Measurements from ENCODE around the gene GANAB.
A peak's percentile ranks its signal among the peaks of the same experiment; 100 is the strongest.
"Not testable (repeated sequence)": the region's sequence is repeated elsewhere in the genome, so short reads cannot be mapped to it uniquely, and the experiment has no call there.

Gene GANAB

DNA sequence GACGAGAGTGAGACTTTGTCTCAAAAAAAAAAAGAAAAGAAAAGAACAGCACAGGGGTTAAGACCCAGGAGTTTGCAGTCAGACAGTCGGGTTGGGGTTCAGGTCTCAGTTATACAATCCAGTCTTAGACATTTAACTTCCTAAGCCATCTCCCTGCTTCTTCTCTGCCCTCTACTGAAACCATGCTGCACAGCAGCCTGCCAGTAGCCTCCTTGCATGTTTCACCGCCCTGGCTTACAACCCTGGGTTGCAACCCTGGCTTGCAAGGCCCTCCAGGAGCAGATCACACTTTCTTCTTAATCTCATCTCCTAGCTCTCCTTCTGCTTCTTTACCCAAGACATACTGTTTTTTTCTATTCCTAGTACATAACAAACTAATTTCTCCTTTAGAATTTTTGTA, 18.7 kb downstream of the GANAB start:
- no peak for DNase-seq (ENCODE audit: low read depth, low spot score)
- H3K27ac ChIP-seq = no peak overlapping the region

DNA sequence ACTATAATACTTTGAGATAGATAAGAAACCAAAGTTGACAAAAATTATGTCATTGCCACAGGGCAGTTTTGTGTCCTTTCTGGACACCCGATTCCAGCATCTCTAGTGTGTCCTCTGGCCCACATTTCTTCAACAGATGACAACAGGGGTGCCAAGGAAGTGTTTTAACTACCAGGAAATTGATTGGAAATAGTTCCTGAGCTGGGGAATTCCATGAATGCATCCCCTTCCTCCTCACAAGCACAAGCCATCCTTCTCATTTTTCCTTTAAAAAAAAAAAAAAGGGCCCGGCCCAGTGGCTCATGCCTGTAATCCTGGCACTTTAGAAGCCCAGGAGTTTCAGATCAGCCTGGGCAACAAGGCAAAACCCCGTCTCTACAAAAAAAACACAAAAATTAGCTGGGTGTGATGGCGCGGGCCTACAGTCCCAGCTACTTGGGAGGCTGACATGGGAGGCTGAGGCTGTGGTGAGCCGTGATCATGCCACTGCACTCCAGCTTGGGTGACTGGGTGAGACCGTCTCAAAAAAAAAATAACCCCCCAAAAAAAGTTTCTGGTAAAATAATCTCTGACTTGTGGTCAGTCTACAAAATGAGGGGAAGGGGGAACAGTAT, 23.8 kb downstream of the GANAB start:
- H3K27ac ChIP-seq = peak overlapping the region; percentile 88

DNA sequence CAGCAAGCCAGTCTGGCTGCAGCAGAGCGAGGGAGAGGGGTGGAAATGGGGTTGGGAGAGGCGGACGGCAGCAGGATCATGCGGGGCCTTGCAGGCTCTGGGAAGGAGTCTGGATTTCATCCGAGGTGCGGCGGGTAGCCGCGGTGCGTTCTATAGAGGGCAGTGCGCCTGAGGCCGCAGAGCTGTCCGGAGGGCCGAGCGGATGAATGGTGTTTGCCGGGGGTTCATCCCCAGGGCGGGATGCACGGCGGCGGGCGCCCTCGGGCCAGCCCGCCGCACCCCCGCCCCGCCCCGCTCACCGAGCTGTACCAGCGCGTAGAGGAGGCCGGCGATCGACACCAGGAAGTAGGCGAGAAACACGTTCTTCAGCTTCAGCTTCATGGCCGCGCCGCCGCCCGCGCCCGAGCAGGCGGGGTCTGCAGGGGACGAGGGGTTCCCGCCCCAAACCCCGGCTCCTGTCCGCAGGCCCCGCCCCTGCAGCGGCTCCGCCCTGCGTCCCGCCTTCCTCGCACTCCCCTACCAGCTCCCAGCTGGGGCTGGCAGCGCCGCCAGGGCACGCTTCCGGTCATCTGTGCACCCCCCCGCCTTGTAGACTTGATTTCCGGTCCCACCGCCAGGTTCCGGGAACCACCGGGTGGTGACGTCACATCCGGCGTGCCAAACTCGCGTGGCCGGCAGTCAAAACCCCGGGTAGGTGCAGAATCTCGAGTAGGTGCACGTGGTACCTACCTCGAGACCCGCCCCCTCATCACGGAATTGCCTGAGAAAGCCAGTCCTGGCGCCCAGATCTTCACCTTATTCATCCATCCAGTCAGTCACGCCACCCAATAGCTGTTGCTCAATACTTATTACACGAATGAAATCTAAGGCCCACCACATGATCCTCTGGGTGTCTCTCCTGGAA, 24.6 kb downstream of the GANAB start, which contains the start of gene B3GAT3:
TSS of gene B3GAT3 (minus strand) at position 420 of the 904 bp plus-strand sequence. CDS start at position 381, 39 bp downstream.
- H3K27ac ChIP-seq = peak within 1 kb of the TSS; percentile 88
- peak; percentile 97 for DNase-seq (ENCODE audit: low read depth, low spot score)

More for the DNA sequence above, 23.8 kb downstream of the GANAB start:
- DNase-seq (ENCODE audit: low read depth, low spot score) = no peak

DNA sequence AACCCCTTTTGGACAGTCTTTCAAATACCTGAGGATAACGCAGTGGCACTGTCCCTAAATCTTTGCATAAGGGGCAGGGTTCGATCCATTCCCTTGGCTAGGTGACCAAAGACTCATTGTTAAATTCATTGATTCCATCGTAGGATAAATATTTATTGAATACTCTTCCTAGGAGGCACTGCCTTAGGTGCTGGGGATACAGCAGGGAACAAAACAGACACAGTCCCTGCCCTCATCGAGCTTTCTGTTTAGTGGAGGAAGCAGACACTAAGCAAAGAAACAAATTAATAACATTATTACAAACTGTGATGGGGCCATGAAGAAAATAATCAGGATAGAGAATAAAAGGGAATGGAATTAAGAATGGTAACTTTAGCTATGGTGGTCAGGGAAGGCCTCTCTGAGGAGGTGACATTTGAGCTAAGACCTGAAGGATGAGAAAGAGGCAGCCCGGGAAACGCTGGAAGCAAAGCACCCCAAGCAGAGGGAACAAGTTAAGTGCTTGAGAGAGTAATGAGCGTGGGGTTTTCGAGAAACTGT, 25.3 kb downstream of the GANAB start:
- peak overlapping the region; percentile 88 for H3K27ac ChIP-seq
- DNase-seq (ENCODE audit: low read depth, low spot score) = no peak

DNA sequence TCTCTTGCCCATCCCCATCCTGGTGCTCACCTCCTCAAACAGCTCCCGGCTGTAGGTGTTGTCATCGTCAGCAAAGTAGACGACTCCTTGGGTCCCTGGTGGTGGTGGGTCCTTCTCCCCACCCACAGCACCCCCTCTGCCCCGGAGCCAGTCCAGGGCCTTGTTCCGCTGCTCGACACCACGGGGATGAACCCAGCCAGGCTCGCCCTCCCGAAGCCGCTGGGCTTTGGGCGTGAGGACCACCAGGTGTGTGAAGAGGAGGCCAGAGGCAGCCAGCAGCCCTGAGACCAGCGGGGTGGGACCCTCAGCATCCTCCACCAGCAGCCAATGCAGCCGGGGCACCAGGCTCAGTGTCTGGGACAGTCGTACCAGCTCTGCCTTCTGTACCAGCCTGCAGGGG, 29.5 kb downstream of the GANAB start:
- DNase-seq (ENCODE audit: low read depth, low spot score); H3K27ac ChIP-seq: not testable (repeated sequence)

DNA sequence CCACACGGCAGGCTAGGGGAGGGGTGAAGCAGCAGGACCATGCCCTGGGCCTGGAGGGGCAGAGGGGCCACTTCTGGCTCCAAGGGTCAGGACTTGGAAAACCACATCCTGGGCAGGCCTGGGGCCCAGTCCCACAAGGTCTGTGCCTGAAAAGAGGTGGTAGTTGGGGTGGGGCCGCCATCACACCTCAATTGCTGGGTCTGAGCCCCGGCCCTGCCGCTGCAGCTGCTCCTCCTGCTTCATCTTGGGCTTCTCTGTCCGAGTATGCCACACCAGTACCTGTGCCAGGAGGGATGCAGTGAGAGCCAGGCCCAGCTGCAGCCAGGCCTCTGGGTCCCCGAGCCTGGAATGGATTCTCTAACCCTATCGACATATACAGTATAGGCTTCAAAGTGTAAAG, 30.9 kb downstream of the GANAB start:
- no peak for DNase-seq (ENCODE audit: low read depth, low spot score)
- H3K27ac ChIP-seq = no peak overlapping the region

DNA sequence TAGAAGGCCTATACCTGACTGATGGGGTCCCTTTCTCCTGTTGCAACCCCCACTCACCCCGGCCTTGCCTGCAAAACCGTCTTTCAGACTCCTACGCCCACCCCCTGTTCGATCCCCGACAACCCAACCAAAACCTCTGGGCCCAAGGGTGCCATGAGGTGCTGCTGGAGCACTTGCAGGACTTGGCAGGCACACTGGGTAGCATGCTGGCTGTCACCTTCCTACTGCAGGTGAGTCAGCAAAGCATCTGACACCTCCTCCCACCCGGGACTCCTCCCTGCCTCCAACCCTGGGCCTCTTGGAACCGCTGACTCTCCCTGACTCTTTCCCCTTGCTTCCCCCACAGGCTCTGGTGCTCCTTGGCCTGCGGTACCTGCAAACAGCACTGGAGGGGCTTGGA, 32.1 kb downstream of the GANAB start:
- DNase-seq (ENCODE audit: low read depth, low spot score) = peak; percentile 33
- H3K27ac ChIP-seq = no peak overlapping the region

DNA sequence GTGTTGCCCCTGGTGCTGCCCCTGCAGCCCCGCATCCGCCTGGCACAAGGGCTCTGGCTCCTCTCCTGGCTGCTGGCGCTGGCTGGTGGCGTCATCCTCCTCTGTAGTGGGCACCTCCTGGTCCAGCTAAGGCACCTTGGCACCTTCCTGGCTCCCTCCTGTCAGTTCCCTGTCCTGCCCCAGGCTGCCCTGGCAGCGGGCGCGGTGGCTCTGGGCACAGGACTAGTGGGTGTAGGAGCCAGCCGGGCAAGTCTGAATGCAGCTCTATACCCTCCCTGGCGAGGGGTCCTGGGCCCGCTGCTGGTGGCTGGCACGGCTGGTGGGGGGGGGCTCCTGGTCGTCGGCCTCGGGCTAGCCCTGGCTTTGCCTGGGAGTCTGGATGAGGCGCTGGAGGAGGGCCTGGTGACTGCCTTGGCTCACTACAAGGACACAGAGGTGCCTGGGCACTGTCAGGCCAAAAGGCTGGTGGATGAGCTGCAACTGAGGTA, 33.1 kb downstream of the GANAB start:
- peak overlapping the region; percentile 67 for H3K27ac ChIP-seq
- DNase-seq (ENCODE audit: low read depth, low spot score) = no peak

DNA sequence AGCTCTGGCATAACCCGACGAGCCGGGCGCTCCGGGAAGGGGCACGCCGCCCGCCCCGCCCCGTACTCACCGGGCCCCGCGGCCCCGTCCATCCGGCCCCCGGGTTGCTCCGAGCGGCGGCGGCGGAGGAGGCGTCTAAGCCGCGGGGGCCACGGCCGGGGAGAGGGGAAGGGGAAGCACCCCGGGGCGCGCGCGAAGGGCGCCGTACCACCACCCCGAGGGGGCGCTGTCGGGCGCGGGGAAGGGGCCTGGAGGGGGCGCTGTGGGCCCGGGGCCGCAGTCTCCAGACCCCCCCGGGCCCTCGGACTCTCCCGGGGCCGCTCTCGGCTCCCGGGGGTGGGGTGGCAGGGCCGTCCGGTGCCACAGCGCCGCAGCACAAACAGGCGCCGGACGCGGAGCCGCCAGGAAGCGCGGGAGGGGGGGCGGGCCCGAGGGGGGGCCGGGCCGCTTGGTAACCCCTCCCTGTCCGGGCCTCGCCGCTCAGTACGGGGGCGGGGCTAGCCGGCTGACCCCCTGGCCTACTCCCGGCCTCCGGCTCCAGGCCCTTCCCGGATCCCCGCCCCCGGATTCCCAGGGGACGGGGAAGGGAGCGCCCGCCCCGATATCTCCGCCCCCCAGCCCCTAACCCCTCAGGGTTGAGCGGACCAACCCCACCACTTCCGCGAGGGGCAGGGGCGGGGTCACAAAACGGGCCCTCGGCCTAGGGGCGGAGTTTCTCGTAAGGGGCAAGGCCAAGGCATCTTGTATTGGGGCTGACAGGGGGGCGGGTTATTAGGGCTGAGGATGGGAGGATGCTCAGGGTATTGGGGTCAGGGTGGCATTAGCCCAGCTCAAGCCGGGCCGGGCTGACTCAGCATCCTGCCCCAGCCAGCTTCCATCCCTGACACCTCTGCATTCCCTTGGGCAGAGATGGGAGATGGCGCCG, 33.8 kb downstream of the GANAB start, which contains the start of the genes EML3 and ROM1:
TSS of gene EML3 (minus strand) at position 410 of the 925 bp plus-strand sequence. CDS start at position 92, 318 bp downstream.
TSS of gene ROM1 (plus strand) at position 892 of the 925 bp plus-strand sequence. CDS start at position 917, 25 bp downstream.
- H3K27ac ChIP-seq = peak within 1 kb of the TSS; percentile 67
- no peak for DNase-seq (ENCODE audit: low read depth, low spot score)

DNA sequence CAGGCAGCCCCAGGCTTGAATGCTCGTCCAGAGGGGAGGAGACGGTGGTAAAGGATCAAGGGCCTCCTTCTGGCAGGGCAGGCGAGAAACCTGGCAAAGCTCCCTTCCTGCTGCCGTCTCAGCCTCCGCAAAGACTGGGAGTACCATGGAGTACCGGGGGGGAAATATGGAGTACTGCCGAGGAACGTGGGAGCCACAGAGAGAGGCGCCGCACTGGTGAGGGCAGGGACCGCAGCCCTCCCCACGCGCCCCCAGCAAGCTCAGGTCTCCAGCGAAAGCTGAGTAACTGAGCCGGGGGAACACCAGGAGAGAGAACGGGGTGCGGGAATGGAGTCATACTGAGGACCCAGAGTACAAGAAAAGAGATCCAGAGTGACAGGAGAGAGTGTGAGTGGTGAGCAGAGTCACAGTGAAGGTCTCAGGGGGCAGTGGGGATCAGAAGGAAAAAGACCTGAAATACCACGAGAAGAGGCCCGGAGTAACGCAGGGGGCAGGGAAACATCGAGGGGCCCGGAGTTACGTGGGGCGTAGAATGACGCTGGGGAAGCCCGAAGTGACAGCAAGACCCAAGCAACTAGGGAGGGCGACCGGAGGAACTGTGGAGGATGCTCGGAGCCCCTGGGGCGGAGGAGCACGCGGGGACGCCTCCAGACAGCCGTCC, 34.6 kb downstream of the GANAB start:
- DNase-seq (ENCODE audit: low read depth, low spot score) = no peak
- H3K27ac ChIP-seq = peak overlapping the region; percentile 67

DNA sequence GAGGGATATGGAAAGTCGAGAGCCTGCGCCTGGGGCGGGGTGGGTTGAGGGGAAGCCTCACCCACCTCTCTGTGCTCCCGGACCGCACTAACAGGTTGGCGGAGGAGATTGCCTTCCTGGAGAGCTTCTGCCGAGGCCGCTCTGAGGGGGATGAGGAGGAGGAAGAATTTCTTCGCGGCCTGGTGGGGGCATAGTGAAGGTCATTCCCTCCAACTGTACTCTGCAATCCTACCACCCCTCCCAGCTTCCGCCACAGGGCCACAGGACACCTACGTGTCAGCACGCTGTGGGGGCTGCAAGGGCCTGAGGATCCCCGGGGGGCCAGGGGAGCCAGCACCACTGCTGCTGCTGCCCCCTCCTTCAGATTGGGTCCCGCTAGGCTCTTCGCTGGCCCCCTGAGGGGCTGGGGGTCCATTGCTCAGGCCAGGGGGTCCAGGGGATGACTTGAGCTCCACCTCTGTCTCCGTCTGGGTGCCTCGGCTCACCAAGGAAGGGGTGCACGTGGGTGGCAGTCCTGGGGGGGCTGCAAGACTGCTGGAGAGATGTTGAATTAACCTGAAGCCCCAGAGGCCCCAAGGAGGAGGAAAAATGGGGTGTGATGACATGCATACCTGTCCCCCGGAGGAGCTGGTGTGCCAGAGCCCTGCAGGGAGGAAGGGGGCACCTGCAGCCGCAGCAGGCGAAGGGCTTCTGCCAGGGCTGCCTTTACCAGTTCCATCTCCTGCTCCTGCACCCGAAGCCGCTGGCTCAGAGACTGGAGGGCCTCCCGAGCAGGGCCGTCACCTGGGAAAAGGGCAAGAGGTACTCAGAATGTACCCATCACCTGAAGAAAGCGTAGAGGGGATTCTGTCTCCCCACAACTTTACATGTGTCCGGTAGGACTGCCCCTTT, 35.4 kb downstream of the GANAB start:
- no peak for DNase-seq (ENCODE audit: low read depth, low spot score)

DNA sequence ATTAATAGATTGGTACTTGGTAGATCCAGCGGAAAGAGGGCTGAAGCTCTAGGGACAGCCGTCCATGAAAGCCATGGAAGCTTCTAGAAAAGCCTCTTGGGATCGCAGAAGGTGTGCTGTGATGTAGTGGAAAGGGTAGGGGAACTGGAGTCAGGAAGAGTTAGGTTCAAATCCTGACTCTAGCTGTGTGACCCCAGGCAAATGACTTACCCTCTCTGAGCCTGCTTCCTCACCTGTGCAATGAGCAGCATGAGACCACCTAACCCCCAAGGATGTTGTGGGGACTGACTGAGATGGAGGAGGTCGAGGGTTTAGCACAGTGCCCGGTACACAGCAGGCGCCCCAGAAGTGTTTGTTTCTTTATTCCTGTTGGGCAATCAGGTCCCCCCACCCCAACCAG, 36.0 kb downstream of the GANAB start:
- DNase-seq (ENCODE audit: low read depth, low spot score) = no peak
- H3K27ac ChIP-seq = no peak overlapping the region

More for the DNA sequence above, 35.4 kb downstream of the GANAB start:
- peak overlapping the region; percentile 67 for H3K27ac ChIP-seq

DNA sequence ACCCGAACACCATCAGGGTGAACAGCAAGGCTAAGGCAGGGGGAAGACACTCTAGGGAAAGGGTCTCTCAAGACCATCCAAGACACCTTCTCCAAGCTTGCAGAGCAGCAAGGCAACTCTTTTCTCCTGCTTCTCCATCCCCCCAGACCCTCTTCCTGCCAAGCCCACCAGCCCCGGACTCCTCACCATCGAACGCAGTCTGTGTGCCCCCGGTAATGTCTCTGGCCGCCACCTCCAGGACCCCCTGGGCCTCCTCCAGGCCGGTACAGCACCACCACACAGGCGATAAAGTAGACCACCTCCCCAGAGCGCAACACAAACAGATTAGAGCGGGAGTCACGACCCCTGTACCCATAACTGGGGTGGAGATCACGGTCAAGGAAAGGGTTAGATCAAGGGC, 37.6 kb downstream of the GANAB start:
- no peak overlapping the region for H3K27ac ChIP-seq
- no peak for DNase-seq (ENCODE audit: low read depth, low spot score)

DNA sequence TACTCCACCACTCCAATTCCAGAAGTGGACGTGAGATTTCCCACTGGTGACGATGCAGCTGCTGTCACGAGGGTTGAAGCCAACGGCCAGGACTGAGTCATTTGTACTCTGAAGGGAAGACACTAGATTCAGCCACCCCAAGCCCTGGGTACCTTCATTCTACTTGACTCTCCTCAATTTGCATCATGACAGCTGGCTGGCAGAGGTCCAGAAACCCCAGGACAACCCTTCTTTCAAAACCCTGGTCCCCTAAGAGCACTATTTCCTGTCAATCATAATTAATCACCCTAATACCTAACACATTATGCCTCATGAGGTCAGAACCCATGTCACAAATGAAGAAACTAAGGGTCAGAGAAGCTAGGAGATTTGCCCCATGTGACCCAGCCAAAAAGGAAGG, 38.7 kb downstream of the GANAB start:
- DNase-seq (ENCODE audit: low read depth, low spot score) = no peak
- no peak overlapping the region for H3K27ac ChIP-seq

DNA sequence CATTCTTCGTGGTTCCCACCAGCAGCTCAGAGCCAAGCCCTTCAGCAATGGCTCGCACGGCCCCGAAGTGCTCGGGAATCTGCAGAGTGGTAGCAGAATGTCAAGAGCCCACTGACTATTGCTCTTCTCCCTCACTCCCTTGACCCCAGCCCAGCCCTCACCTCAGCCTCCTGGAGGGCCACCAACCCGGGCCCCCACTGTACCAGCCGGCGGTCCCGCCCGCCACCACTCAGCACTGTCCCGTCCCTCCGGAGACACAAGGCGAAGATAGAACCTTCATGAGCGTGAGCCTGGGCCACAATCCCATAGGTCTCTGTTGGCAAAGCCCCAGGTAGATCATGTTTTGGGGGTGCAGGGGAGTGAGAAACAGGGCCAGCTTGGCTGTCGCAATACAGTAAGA, 40.5 kb downstream of the GANAB start:
- DNase-seq (ENCODE audit: low read depth, low spot score) = no peak
- no peak overlapping the region for H3K27ac ChIP-seq

DNA sequence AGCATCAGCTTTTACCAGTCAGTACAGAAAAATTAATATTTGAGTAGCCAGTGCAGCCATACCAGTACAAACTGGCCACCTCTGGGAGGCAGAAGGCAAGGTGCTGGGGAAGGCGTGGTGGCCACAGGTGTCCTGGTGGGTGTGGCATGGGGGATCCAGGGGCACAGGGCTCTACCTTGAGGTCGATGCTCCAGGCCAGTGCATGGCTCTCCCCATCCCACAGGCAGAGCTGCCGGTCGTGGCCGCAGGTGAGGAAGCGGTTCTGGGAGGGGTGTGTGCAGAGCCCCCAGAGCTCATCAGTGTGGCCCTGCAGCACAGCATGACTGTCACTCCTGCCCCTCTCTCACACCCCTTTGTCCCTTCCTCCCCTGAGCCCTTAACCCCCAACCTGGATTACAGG, 40.9 kb downstream of the GANAB start:
- DNase-seq (ENCODE audit: low read depth, low spot score) = no peak
- H3K27ac ChIP-seq = no peak overlapping the region

DNA sequence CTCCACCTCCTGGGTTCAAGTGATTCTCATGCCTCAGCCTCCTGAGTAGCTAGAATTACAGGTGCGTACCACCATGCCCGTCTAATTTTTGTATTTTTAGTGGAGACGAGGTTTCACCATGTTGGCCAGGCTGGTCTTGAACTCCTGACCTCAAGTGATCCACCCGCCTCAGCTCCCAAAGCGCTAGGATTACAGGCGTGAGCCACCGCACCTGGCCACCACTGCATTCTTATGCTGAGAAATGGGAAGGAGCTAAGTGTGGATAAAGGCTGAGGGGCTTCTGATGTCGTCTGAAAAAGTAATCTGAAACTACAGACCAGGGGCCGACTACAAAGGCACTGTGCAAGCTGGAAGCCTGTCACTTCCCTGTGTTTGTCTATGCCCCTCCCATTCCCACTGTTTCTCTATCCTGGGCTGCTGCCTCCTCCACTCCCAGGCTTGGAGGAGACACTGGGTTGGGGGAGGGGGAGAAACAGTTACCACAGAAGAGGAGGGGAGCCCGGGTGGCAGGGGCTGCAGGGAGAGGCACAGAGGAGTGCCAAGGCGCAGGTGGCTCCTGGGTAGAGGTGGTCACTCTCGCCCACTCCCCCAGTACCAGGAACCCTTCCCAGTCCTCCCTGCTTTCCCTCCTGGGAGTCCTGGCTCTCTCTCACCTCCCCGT, 41.8 kb downstream of the GANAB start:
- DNase-seq (ENCODE audit: low read depth, low spot score) = no peak
- H3K27ac ChIP-seq = no peak overlapping the region

Data from epithelial cell of prostate (primary cell).